Neural cell (in vitro differentiated cells): ENCODE measurements around the gene IRS2. TPM values are rescaled to one million over a fixed set of nuclear protein-coding genes. Genes with fewer than 3 reads are reported as not detected.
A peak's percentile ranks its signal among the peaks of the same experiment; 100 is the strongest.

Experiments used
- H2AFZ ChIP-seq: fragments of 200-600, 300-800 bp; sonication (generic), shearing (Covaris generic); 2 replicates; pipeline ENCODE4 v1.6.0; 2014; ENCODE audit warnings: low read depth, mild to moderate bottlenecking, antibody characterized with exemption, low read length, moderate library complexity
- H3F3A ChIP-seq: fragments of 200-600 bp; shearing (Covaris generic); 2 replicates; pipeline ENCODE4 v1.6.1; 2016; ENCODE audit warnings: mild to moderate bottlenecking, moderate library complexity, mixed read lengths, antibody characterized with exemption, low read length; ENCODE audit not compliant: insufficient read depth, poor library complexity, severe bottlenecking
- H3K27ac ChIP-seq: fragments of 200-600, 300-800 bp; sonication (generic), shearing (Covaris generic); 2 replicates; pipeline ENCODE4 v1.5.1; 2014; ENCODE audit warnings: mild to moderate bottlenecking, low read length, moderate library complexity
- H3K27me3 ChIP-seq: fragments of 300-800, 200-600 bp; sonication (generic), shearing (Covaris generic); 2 replicates; pipeline ENCODE4 v1.6.0; 2014; ENCODE audit warnings: mild to moderate bottlenecking, low read depth, low read length, moderate library complexity; ENCODE audit not compliant: insufficient read depth
- H3K36me3 ChIP-seq: fragments of 300-800, 200-600 bp; sonication (generic), shearing (Covaris generic); 2 replicates; pipeline ENCODE4 v1.5.1; 2014; ENCODE audit warnings: mild to moderate bottlenecking, antibody characterized with exemption, low read length, moderate library complexity; ENCODE audit not compliant: insufficient read depth
- H3K4me2 ChIP-seq: fragments of 300-800, 200-600 bp; sonication (generic), shearing (Covaris generic); 2 replicates; pipeline ENCODE4 v1.6.0; 2014; ENCODE audit warnings: mild to moderate bottlenecking, low read length
- H3K4me3 ChIP-seq: fragments of 300-800, 200-600 bp; sonication (generic), shearing (Covaris generic); 2 replicates; pipeline ENCODE4 v1.5.1; 2014; ENCODE audit warnings: mild to moderate bottlenecking, low read length, moderate library complexity
- H3K79me2 ChIP-seq: fragments of 200-600 bp; shearing (Covaris generic); replicated peaks from 2 replicates; pipeline ENCODE4 v1.6.0; 2014; ENCODE audit warnings: mild to moderate bottlenecking, low read length, moderate library complexity; ENCODE audit not compliant: insufficient read depth
- H3K9ac ChIP-seq: fragments of 300-800, 200-600 bp; sonication (generic), shearing (Covaris generic); 2 replicates; pipeline ENCODE4 v1.6.1; 2016; ENCODE audit warnings: mild to moderate bottlenecking, low read length, mixed read lengths
- H3K9me2 ChIP-seq: fragments of 200-600 bp; shearing (Covaris generic); 2 replicates; pipeline ENCODE4 v1.6.1; 2016; ENCODE audit warnings: mild to moderate bottlenecking, low read length, mixed read lengths; ENCODE audit not compliant: insufficient read depth
- H3K9me3 ChIP-seq: fragments of 200-600, 300-800 bp; sonication (generic), shearing (Covaris generic); 2 replicates; pipeline ENCODE4 v1.6.1; 2016; ENCODE audit warnings: mild to moderate bottlenecking, mixed run types, low read length, moderate library complexity, mixed read lengths
- H4K20me1 ChIP-seq: fragments of 200-600 bp; shearing (Covaris generic); 2 replicates; pipeline ENCODE4 v1.6.1; 2016; ENCODE audit warnings: mild to moderate bottlenecking, mixed run types; ENCODE audit not compliant: insufficient read depth
- CTCF ChIP-seq: fragments of 450-650 bp; IDR thresholded peaks from 2 replicates; pipeline ENCODE4 v1.5.1; 2014; ENCODE audit warnings: antibody characterized with exemption, mild to moderate bottlenecking, moderate library complexity; ENCODE audit not compliant: poor library complexity, severe bottlenecking
- EZH2 ChIP-seq: fragments of 200-600, 300-800 bp; shearing (Covaris generic), sonication (generic); IDR thresholded peaks from 2 replicates; pipeline ENCODE4 v1.6.1; 2014; ENCODE audit warnings: antibody characterized with exemption, low read length, borderline replicate concordance, mild to moderate bottlenecking; ENCODE audit not compliant: insufficient read depth, poor library complexity, severe bottlenecking
- MXI1 ChIP-seq: fragments of 450-650 bp; conservative IDR thresholded peaks from 2 replicates; pipeline ENCODE4 v1.6.1; 2014; ENCODE audit warnings: antibody characterized with exemption, mild to moderate bottlenecking; ENCODE audit not compliant: poor library complexity, severe bottlenecking
- POLR2AphosphoS5 ChIP-seq: IDR thresholded peaks from 2 replicates; pipeline ENCODE4 v1.6.1; 2012
- RAD21 ChIP-seq: fragments of 450-650 bp; conservative IDR thresholded peaks from 2 replicates; pipeline ENCODE4 v1.6.1; 2014; ENCODE audit warnings: antibody characterized with exemption, mild to moderate bottlenecking, moderate library complexity
- REST ChIP-seq: IDR thresholded peaks from 2 replicates; pipeline ENCODE4 v1.6.1; 2012; ENCODE audit warnings: borderline replicate concordance
- SMC3 ChIP-seq: fragments of 450-650 bp; conservative IDR thresholded peaks from 2 replicates; pipeline ENCODE4 v1.6.1; 2014; ENCODE audit warnings: antibody characterized with exemption, mild to moderate bottlenecking, moderate library complexity; ENCODE audit not compliant: poor library complexity
- TAF1 ChIP-seq: IDR thresholded peaks from 2 replicates; pipeline ENCODE4 v1.6.1; 2012; ENCODE audit warnings: low read depth
- polyA plus RNA-seq: library from polyadenylated mRNA; depleted of rRNA; stranded (reverse); fragments of >200 nt; gene quantifications from 2 replicates; pipeline ENCODE4 v1.2.3, GENCODE V29; 2014

IRS2 gene
- polyA plus RNA-seq, 1 donor from 2014 or later: 7.1 TPM

GRCh38 chr13:109759609-109760008, 26.8 kb downstream of the IRS2 start:
- peak overlapping the region; percentile 57 for H3K27ac ChIP-seq
- no peaks in the 10 kb centered on the region for H4K20me1 ChIP-seq
- no peaks in the 10 kb centered on the region for H3K36me3 ChIP-seq
- H3K27me3 ChIP-seq: no peaks in the 10 kb centered on the region
- H3K79me2 ChIP-seq: peaks cover 19% of the 10 kb centered on the region
- no peak overlapping the region for H3K9ac ChIP-seq
- no peak for TF ChIP-seq EZH2
- no peak for TF ChIP-seq MXI1
- no peak for TF ChIP-seq SMC3
- TF ChIP-seq CTCF: no peak
- H3K4me3 ChIP-seq: no peak overlapping the region
- no peak overlapping the region for H2AFZ ChIP-seq
- H3F3A ChIP-seq: no peaks in the 10 kb centered on the region
- H3K9me3 ChIP-seq: no peaks in the 10 kb centered on the region
- H3K9me2 ChIP-seq: no peaks in the 10 kb centered on the region
- H3K4me2 ChIP-seq: no peak overlapping the region

- Histone ChIP-seq H3K79me2 (peaks cover 13% of the 10 kb centered on the region), H3K27me3 (no peaks in the 10 kb centered on the region)
Measured at GRCh38 chr13:109758937-109759480, 27.4 kb downstream of the IRS2 start.

GRCh38 chr13:109756778-109757177, 29.6 kb downstream of the IRS2 start:
- Histone ChIP-seq H3K4me3 (no peak overlapping the region), H2AFZ (no peak overlapping the region), H3K36me3 (peaks cover 4% of the 10 kb centered on the region), H3K27me3 (no peaks in the 10 kb centered on the region), H3K4me2 (no peak overlapping the region), H3K9me3 (no peaks in the 10 kb centered on the region), H3K9me2 (no peaks in the 10 kb centered on the region), H3K27ac (no peak overlapping the region), H4K20me1 (no peaks in the 10 kb centered on the region), H3K79me2 (peaks cover 9% of the 10 kb centered on the region), H3K9ac (no peak overlapping the region), H3F3A (no peaks in the 10 kb centered on the region)
- no peak for TF ChIP-seq POLR2AphosphoS5
- no peak for TF ChIP-seq REST

More at GRCh38 chr13:109758937-109759480, 27.4 kb downstream of the IRS2 start:
- Histone ChIP-seq H3K9me3 (no peaks in the 10 kb centered on the region), H3K9ac (no peak overlapping the region), H3K27ac (no peak overlapping the region), H3K36me3 (no peaks in the 10 kb centered on the region), H3F3A (no peaks in the 10 kb centered on the region), H3K4me2 (no peak overlapping the region), H4K20me1 (no peaks in the 10 kb centered on the region), H3K9me2 (no peaks in the 10 kb centered on the region), H3K4me3 (no peak overlapping the region), H2AFZ (no peak overlapping the region)
- TF ChIP-seq POLR2AphosphoS5: no peak
- no peak for TF ChIP-seq TAF1
- no peak for TF ChIP-seq SMC3
- TF ChIP-seq RAD21: no peak
- no peak for TF ChIP-seq EZH2
- no peak for TF ChIP-seq MXI1
